GM10847 (cell line): ENCODE measurements around the gene PRELID1.

Source experiments
- POLR2A ChIP-seq: IDR thresholded peaks from 2 replicates; pipeline ENCODE4 v1.6.1; 2011; ENCODE audit not compliant: insufficient read length; ENCODE audit errors: extremely low read depth

PRELID1 gene

DNA sequence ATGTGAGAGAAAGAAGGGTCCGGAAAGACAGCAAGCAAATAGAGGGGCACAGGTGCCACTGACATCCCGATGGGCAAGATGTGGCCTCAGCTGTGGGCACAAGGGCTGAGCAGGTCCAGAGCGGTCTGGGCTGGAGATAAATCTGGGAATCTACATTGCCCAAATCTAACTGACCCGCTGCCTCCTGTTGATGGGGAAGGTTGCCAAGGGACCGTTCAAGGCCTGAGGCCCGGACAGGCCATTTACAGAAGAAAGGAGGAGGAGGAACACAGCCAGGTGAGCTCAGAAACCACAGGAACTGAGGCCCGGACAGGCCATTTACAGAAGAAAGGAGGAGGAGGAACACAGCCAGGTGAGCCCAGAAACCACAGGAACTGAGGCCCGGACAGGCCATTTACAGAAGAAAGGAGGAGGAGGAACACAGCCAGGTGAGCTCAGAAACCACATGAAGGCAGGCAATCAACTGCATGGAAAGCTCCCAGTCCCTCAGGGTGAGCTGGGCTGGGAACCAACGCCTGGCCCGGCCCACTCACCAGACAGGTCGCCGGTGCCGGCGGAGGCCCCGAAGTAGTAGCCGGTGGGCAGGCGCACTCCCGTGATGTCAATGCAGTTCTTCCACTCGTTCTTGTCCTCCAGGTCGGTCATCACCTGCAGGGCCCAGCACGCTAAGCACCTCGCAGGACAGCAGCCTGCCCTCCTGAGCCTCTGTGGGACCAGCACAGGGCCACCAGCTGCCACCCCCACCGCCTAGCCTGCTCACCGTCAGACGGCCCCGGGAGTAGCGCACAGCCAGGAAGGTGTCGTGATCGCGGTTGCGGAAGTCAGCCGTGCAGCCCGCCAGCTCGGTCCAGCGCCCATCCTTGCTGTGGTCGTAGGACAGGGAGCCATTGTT lies 33.2 kb downstream of the PRELID1 start:
- no peak for TF ChIP-seq POLR2A

GRCh38 chr5:177338251-177339106 lies 34.9 kb downstream of the PRELID1 start:
- TF ChIP-seq POLR2A = no peak

DNA sequence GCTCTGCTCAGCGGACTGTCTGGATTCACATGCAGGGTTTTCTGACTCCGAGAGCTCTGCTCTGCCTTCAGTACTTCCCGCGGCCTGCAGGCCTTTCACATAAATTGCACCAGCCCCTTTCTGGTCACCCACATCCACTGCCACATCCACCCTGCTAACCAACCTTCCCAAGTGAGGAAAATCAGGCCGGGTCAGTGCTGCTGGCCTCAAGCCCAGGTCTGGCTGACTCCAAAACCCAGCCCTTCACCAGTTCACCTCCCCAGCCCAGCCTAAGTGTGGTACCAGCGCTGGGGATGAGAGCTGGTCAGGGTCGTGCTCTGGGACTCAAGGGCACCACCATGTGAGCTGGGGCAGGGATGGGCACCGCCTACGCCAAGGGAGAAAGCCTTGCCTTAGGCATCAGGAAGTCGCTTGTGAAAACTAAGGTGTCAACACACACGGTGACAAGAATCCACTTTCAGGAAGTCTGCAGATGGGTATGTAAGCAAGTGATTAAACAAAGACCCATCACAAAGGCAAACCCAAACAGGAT lies 35.6 kb downstream of the PRELID1 start:
- TF ChIP-seq POLR2A = no peak

- TF ChIP-seq POLR2A = no peak
These were observed 40.2 kb downstream of the PRELID1 start for GRCh38 chr5:177343777-177344176.

DNA sequence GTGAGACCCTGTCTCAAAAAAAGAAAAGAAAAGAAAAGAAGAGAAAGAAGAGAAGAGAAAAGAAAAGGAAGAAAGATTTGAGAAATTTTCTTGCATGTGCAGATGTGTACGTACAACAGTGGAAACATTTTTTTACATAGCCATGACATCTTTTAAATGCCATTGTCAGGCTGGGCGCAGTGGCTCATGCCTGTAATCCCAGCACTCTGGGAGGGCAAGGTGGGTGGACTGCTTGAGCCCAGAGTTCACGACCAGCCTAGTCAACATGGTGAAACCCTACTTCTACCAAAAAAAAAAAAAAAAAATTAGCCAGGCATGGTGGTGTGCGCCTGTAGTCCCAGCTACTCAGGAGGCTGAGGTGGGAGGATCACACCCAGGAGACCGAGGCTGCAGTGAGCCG lies 41.3 kb downstream of the PRELID1 start:
- TF ChIP-seq POLR2A = no peak

DNA sequence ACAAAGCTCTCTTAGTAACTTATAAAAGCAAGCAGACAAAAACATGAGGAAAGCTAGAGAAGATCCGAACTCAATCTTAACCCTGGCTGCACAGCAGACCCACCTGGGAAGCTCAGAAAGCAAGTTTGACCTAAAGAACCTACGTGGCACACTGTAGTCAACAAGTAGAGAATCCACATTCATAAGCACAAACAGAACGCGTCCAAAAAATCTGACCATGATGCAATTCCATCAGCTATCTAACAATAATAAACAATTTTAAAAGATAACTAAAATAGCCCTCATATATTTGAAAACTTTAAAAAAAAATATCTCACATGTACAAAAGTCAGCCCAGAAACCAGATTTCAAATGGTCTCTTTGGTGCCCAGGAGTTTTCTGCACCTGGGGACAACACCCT lies 43.2 kb downstream of the PRELID1 start:
- no peak for TF ChIP-seq POLR2A

DNA sequence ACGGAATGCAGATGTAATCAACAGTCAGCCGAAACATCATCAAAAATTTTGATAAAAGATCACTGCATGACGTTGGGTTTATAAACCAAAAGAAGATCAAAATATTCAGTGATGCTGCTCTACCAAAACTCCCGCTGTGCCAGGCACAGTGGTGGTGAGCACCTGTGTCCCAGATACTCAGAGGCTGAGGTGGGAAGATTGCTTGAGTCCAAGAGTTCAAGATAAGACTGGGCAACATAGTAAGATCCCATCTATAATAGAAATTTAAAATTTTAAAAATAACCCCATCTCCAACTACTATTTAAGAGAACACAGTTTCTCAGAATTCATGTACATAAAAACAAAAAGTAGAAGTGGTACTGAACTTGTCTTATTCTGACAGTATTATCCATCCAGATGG lies 44.1 kb downstream of the PRELID1 start:
- no peak for TF ChIP-seq POLR2A

- TF ChIP-seq POLR2A = no peak
These were observed 45.7 kb downstream of the PRELID1 start for GRCh38 chr5:177349362-177349647.

- TF ChIP-seq POLR2A = no peak
These were observed 46.2 kb downstream of the PRELID1 start for GRCh38 chr5:177349762-177350161.

- no peak for TF ChIP-seq POLR2A
These were observed 47.3 kb downstream of the PRELID1 start for GRCh38 chr5:177350776-177351391.

DNA sequence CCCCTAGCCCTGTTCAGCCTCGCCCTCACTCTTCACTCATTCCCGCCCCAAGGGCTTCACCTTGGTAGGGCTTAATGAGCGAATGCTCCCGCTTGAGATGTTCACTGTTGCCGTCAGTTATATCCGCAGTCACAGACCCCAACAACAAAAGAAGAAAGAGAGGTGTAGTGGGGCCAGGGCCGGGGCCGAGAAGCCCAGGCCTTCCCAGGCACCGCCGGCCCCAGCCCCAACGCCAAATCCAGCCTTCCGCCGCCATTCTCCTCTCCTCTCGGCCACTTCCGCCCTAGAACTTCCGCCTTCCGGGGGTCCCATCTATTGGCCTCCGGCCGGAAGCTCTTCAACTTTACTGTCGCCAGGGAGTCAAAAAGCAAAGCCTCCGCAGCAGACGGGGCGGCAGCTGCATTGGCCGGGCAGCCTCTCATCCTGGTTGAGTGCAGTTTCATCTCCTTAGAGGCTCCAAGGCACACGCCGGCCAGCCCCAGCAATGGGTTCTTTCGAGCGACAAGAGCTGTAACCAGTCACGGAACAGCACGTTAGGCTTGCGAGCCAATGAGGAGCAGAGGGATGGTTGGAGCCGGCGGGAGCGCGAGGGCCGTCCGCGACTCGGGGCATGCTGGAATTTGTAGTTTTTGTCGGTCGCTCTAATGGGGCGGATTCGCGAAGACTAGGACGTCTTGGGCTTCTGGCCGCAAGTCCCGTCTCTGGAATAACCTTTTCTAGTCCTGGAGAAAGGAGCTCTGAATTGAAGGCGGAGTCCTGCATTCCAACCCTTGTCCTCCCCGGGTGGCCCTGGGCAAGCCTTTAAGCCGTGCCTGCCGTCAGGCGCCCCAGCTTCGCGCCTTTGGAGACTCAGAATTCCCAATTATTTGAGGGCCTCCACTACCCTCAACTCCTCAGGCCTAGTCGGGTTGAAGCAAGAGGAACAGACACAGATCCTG lies 48.1 kb downstream of the PRELID1 start, which contains the start of gene LMAN2:
TSS of gene LMAN2 (minus strand) at position 277 of the 938 bp plus-strand sequence. CDS start at position 256, 21 bp downstream.
- TF ChIP-seq POLR2A = peak; percentile 78

GRCh38 chr5:177353093-177353492 lies 49.5 kb downstream of the PRELID1 start:
- TF ChIP-seq POLR2A = no peak

DNA sequence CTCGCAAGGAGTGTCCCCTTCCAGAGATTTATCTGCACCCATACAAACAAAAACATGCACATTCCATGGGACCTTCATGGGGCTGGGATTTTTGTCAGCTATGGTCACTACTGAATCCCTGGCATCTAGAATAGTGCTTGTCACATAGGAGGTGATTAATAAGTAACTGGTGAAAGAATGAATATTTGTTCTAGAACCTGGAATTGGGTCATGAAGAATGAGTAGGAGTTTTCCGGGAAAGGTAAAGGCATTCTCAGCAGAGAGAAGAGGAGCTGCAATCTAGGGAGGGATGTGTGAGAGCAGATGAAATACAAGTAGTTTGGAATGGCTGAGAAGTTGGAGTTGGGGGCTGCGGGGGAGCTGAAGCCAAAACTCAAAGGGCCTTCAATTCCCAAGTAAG lies 50.7 kb downstream of the PRELID1 start:
- no peak for TF ChIP-seq POLR2A

DNA sequence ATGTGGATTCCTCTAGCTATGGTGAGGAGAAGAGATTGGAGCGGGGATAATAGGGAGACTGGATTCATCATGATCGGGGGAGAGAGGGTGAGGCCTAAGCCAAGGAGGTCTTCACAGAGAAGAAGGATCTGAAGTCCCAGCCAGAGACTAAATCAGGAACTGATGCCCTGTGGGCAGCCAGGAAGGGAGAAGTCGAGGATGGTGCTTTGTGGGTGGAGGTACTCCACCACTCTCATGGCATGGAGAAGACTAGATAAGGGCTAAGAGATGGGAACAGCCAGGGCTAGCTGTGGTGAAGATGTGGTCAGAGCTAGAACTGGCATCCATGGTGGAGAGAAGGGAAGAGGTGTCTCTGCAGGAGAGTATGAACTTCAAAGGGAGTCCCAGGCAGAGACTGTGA lies 51.1 kb downstream of the PRELID1 start:
- TF ChIP-seq POLR2A = no peak

DNA sequence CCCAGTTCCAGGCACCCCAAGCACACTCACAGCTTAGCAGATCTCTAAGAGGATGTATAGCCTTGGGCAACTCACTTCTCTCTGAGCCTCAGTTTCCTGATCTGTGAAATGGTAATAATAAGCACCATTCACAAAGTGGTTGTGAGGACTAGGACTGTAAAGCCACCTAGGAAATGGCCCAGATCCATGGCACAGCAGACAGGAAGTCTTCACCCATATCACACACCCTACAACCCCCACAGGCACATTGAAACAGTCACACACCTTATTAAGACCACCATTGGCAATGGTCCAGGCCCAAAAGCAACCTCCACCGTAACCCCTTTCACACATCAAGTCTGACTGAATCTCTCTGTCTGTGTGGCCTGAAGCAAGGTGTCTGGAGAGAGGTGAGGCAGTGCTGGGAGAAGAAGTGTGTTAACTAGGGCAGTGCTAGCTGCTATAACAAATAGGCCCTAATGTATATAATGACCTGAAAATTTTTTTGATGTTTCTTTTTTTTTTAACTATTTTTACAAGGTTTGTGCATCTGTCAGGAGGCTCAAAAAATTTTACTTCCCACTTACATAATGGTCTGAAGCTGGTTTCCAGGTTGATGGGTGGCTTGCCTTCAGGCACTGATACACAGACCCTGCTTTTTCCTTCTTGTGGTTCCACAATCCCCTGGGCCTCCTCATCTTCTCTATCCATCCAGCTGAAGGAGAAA lies 51.7 kb downstream of the PRELID1 start:
- no peak for TF ChIP-seq POLR2A

GRCh38 chr5:177355868-177356168 lies 52.2 kb downstream of the PRELID1 start:
- no peak for TF ChIP-seq POLR2A
